Naive B cell (primary cell): ENCODE data around the gene CMKLR1. TPM values are rescaled to one million over a fixed set of nuclear protein-coding genes. Genes with fewer than 3 reads are reported as not detected.
A peak's percentile ranks its signal among the peaks of the same experiment; 100 is the strongest.

ENCODE experiments used
- ATAC-seq, 2 donors: fragments of 150-1000 bp; cut with Tn5 transposase; 2 replicates each; pipeline ENCODE4 v1.10.0; 2021; ENCODE audit warnings: low read depth in 2 of 2, mild to moderate bottlenecking in 2 of 2, moderate library complexity in 2 of 2
- DNase-seq: peaks from one replicate; pipeline ENCODE4 v3.0.0; 2022
- H3K27ac Mint-ChIP-seq, 6 donors: one replicate each; pipeline ENCODE4 v1.8.0; 2020 to 2022; ENCODE audit warnings: mild to moderate bottlenecking in 6 of 6, mixed read lengths in 6 of 6, moderate library complexity in 5 of 6, inconsistent platforms in 2 of 6
- H3K27me3 Mint-ChIP-seq, 3 donors: one replicate each; pipeline ENCODE4 v1.8.0; 2021 to 2022; ENCODE audit warnings: mixed read lengths in 3 of 3, mild to moderate bottlenecking in 1 of 3
- H3K36me3 Mint-ChIP-seq, 2 donors: one replicate each; pipeline ENCODE4 v1.8.0; 2020 to 2022; ENCODE audit warnings: mixed read lengths in 2 of 2, inconsistent platforms in 1 of 2, mild to moderate bottlenecking in 1 of 2
- H3K4me1 Mint-ChIP-seq, 3 donors: one replicate each; pipeline ENCODE4 v1.8.0; 2020 to 2022; ENCODE audit warnings: mixed read lengths in 3 of 3, inconsistent platforms in 1 of 3, mild to moderate bottlenecking in 1 of 3, moderate library complexity in 1 of 3
- H3K4me3 Mint-ChIP-seq, 8 donors: one replicate each; pipeline ENCODE4 v1.8.0; 2020 to 2022; ENCODE audit warnings: mild to moderate bottlenecking in 8 of 8, mixed read lengths in 8 of 8, moderate library complexity in 8 of 8, inconsistent platforms in 2 of 8
- H3K9me3 Mint-ChIP-seq, 7 donors: one replicate each; pipeline ENCODE4 v1.8.0; 2020 to 2022; ENCODE audit warnings: mixed read lengths in 7 of 7, mild to moderate bottlenecking in 5 of 7, inconsistent platforms in 2 of 7, moderate library complexity in 1 of 7
- polyA plus RNA-seq, 6 donors: library from polyadenylated mRNA; unstranded; fragments of 300-500 nt; fragmentation: Illumina TruSeq; gene quantifications; one replicate each; pipeline ENCODE4 v1.2.3, GENCODE V29; 2021; ENCODE audit warnings: low read depth in 6 of 6

The CMKLR1 gene
- polyA plus RNA-seq, 6 donors from 2014 or later: 0.09 TPM; not detected in 5

- Mint-ChIP-seq H3K27ac (no peak overlapping the region), H3K27me3 (peaks cover 0 to 17% (median 13%) of the 10 kb centered on the region in 3 donors), H3K36me3 (peaks cover 8 to 11% of the 10 kb centered on the region in 2 donors), H3K4me1 (no peaks in the 10 kb centered on the region), H3K9me3 (peaks cover 15 to 49% (median 30%) of the 10 kb centered on the region in 7 donors), H3K4me3 (no peak overlapping the region)
- DNase-seq: no peak
- no peak for ATAC-seq
Measured at GRCh38 chr12:108371801-108372344, 32.8 kb upstream of the CMKLR1 start.

DNA sequence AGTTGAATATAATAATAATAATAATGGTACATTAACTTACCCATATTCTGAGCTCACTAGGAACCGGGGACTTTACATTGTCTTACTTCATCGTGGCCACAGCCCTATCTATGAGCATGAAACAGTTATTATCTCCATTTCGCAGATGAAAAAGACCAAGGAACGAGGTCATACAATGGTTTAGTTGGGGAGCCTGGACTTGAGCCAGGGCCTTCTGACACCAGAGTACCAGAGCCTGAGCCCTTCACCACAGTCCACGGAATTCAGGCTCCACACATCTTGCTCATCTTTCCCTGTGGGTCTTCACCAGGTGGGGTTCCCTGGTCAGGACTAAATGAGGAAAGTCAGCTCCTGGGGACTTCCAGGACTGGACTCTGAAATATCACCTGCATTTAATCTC is 31.3 kb upstream of the CMKLR1 start:
- ATAC-seq (no peak), DNase-seq (no peak)
- H3K27ac Mint-ChIP-seq: no peak overlapping the region
- H3K27me3 Mint-ChIP-seq: peaks cover 0 to 20% (median 13%) of the 10 kb centered on the region in 3 donors
- H3K9me3 Mint-ChIP-seq: peaks cover 13 to 34% (median 23%) of the 10 kb centered on the region in 7 donors
- no peaks in the 10 kb centered on the region for H3K4me1 Mint-ChIP-seq
- H3K4me3 Mint-ChIP-seq: no peak overlapping the region
- H3K36me3 Mint-ChIP-seq: peaks cover 8 to 11% of the 10 kb centered on the region in 2 donors

DNA sequence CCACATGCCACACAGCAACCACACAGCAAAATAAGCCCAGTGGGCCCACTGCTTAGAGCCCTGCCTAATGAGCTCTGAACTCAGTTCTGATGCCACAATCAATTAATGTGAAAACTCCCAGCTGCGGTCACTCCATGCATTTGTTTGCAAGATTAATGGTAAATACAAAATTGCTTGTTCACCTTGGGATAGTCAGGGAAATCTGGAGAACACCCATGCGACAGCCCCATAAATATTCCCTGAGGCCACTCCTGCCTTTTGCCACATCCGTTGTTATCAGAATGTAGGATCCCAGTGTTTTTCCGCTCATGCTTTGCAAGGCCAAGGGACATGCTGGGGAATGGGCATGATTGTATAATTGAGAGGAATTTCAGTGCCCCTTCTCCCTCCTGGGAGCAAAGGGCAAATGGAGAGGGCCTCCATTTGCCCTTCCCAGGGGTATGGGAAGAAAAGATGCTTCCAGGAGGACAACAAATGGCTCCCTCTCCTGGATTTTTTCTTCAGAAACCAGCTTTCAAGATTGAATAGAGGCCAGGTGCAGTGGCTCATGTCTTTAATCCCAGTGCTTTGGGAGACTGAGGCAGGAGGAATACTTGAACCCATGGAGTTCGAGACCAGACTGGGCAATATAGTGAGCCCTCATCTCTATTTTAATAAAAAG is 30.8 kb upstream of the CMKLR1 start:
- H3K9me3 Mint-ChIP-seq: peaks cover 12 to 30% (median 21%) of the 10 kb centered on the region in 7 donors
- DNase-seq (no peak), ATAC-seq (no peak)
- no peak overlapping the region for H3K27ac Mint-ChIP-seq
- no peaks in the 10 kb centered on the region for H3K4me1 Mint-ChIP-seq
- peaks cover 0 to 20% (median 13%) of the 10 kb centered on the region in 3 donors for H3K27me3 Mint-ChIP-seq
- H3K36me3 Mint-ChIP-seq: peaks cover 8 to 11% of the 10 kb centered on the region in 2 donors
- no peak overlapping the region for H3K4me3 Mint-ChIP-seq

DNA sequence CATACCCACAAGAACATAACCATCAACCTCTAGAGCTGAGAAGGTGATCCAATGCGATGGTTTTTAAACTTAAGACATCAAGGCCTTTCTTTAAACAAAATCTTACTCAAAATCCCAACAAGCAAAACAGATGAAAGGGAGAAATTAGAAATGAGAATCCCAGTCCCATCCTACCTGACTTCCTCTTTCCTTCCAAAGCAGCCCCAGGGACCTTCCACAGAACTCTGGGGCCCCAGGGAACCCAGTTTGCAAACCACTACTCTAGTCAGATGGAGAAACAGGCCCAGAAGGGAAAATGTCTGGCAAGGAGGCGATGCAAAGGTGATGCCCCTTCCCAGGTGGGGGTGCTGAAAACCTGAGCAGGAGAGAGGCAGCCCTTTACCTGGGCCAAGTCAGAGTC is 29.0 kb upstream of the CMKLR1 start:
- Mint-ChIP-seq H3K27me3 (peaks cover 10 to 15% (median 13%) of the 10 kb centered on the region in 3 donors), H3K9me3 (peaks cover 6 to 17% (median 10%) of the 10 kb centered on the region in 7 donors), H3K4me1 (peaks cover 0 to 6% (median 0%) of the 10 kb centered on the region in 3 donors), H3K36me3 (peaks cover under 1 to 6% of the 10 kb centered on the region in 2 donors), H3K27ac (peak overlapping the region in 1 of 6 donors; percentile 30), H3K4me3 (no peak overlapping the region)
- ATAC-seq (no peak), DNase-seq (no peak)

- H3K9me3 Mint-ChIP-seq: peaks cover under 1 to 13% (median 3%) of the 10 kb centered on the region in 7 donors
- DNase-seq (no peak), ATAC-seq (no peak)
- peaks cover 0 to 6% (median 0%) of the 10 kb centered on the region in 3 donors for H3K4me1 Mint-ChIP-seq
- H3K36me3 Mint-ChIP-seq: peaks cover 0 to under 1% of the 10 kb centered on the region in 2 donors
- H3K27me3 Mint-ChIP-seq: peaks cover 8 to 15% (median 13%) of the 10 kb centered on the region in 3 donors
- peak overlapping the region in 1 of 6 donors; percentile 12 for H3K27ac Mint-ChIP-seq
- no peak overlapping the region for H3K4me3 Mint-ChIP-seq
Measured at GRCh38 chr12:108367436-108367835, 28.3 kb upstream of the CMKLR1 start.

GRCh38 chr12:108365324-108365723 is 26.2 kb upstream of the CMKLR1 start:
- peaks cover 0 to 8% (median 0%) of the 10 kb centered on the region in 7 donors for H3K9me3 Mint-ChIP-seq
- no peak overlapping the region for H3K4me3 Mint-ChIP-seq
- H3K4me1 Mint-ChIP-seq: peaks cover 0 to 6% (median 0%) of the 10 kb centered on the region in 3 donors
- DNase-seq (no peak), ATAC-seq (no peak)
- H3K36me3 Mint-ChIP-seq: no peaks in the 10 kb centered on the region
- H3K27ac Mint-ChIP-seq: no peak overlapping the region
- H3K27me3 Mint-ChIP-seq: peaks cover 10 to 17% (median 15%) of the 10 kb centered on the region in 3 donors

DNA sequence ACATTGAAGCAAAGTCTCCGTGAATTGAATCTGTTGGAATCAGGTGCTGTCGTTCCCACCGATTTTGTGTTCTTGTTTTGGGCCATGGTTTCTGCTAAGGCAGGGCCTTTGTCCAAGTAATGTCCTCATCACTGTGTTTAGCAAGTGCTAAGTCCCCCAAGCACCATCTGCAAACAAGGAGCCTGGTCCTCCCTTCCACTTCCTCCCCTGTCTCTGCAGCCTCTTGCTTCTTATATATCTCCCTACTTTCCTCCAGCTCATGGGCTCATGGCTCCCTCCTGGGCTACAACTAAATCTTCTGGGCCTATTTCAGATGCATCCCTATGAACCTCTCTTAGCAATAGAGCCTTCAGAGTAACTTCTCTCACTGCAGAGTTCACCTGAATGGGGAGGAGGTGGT is 25.8 kb upstream of the CMKLR1 start:
- peaks cover 10 to 18% (median 15%) of the 10 kb centered on the region in 3 donors for H3K27me3 Mint-ChIP-seq
- H3K4me1 Mint-ChIP-seq: peaks cover 0 to 6% (median 0%) of the 10 kb centered on the region in 3 donors
- H3K27ac Mint-ChIP-seq: no peak overlapping the region
- H3K36me3 Mint-ChIP-seq: no peaks in the 10 kb centered on the region
- H3K4me3 Mint-ChIP-seq: no peak overlapping the region
- ATAC-seq (no peak), DNase-seq (no peak)
- H3K9me3 Mint-ChIP-seq: peaks cover 0 to 8% (median 0%) of the 10 kb centered on the region in 7 donors

DNA sequence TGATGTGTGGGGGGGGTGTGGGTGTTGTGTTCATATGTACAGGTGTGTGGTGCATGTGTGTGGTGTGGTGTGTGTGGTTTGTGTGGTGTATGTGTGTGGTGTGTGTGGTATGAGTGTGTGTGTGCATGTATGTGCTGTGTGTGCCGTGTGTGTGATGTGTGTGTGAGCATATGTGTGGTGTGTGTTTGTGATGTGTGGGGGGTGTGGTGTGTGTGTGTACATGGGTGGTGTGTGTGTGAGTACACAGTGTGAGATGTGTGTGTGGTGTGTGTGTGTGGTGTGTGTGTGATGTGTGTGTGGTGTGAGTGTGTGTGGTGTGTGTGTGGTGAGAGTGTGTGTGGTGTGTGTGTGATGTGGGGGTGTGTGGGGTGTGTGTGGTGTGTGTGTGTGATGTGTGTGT is 24.5 kb upstream of the CMKLR1 start:
- no peaks in the 10 kb centered on the region for H3K36me3 Mint-ChIP-seq
- peaks cover 0 to 6% (median 0%) of the 10 kb centered on the region in 3 donors for H3K4me1 Mint-ChIP-seq
- no peak for DNase-seq
- peaks cover 0 to 8% (median 0%) of the 10 kb centered on the region in 7 donors for H3K9me3 Mint-ChIP-seq
- H3K4me3 Mint-ChIP-seq: no peak overlapping the region
- ATAC-seq: no peak
- H3K27ac Mint-ChIP-seq: peak overlapping the region in 1 of 6 donors; percentile 82
- peaks cover 12 to 18% (median 16%) of the 10 kb centered on the region in 3 donors for H3K27me3 Mint-ChIP-seq

GRCh38 chr12:108363165-108363564 is 24.1 kb upstream of the CMKLR1 start:
- no peak for DNase-seq
- no peak overlapping the region for H3K27ac Mint-ChIP-seq
- H3K36me3 Mint-ChIP-seq: no peaks in the 10 kb centered on the region
- H3K27me3 Mint-ChIP-seq: peaks cover 13 to 22% (median 13%) of the 10 kb centered on the region in 3 donors
- peaks cover 0 to 8% (median 0%) of the 10 kb centered on the region in 7 donors for H3K9me3 Mint-ChIP-seq
- ATAC-seq: no peak
- peaks cover 0 to 6% (median 0%) of the 10 kb centered on the region in 3 donors for H3K4me1 Mint-ChIP-seq
- no peak overlapping the region for H3K4me3 Mint-ChIP-seq

DNA sequence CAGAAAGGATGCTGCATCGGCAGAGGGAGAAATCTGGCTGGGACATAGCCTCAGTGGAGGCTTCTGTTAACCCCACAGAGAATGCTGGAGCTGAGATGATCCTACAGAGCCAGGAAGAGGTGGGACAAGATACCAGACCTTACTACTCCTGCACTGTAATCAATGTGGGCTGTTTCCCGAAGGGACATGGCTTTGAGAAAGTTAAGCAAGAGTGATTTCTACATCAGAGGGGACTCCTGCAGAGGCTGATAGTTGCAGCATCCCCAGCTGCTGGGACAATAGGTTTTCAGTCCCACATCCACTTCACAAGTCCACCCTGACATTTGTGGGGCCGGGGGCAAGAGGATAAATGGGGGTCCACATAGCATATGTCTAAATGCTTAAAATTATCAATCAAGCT is 22.5 kb upstream of the CMKLR1 start:
- ATAC-seq (no peak), DNase-seq (no peak)
- Mint-ChIP-seq H3K4me1 (peaks cover 0 to 6% (median 0%) of the 10 kb centered on the region in 3 donors), H3K27ac (no peak overlapping the region), H3K9me3 (peaks cover 0 to 8% (median 0%) of the 10 kb centered on the region in 7 donors), H3K36me3 (no peaks in the 10 kb centered on the region), H3K4me3 (no peak overlapping the region), H3K27me3 (peaks cover 23 to 28% (median 25%) of the 10 kb centered on the region in 3 donors)

GRCh38 chr12:108360487-108360886 is 21.4 kb upstream of the CMKLR1 start:
- Mint-ChIP-seq H3K4me1 (peaks cover 0 to 6% (median 0%) of the 10 kb centered on the region in 3 donors), H3K4me3 (no peak overlapping the region), H3K36me3 (no peaks in the 10 kb centered on the region), H3K9me3 (peaks cover 0 to 8% (median 1%) of the 10 kb centered on the region in 7 donors), H3K27ac (no peak overlapping the region), H3K27me3 (peaks cover 20 to 29% (median 28%) of the 10 kb centered on the region in 3 donors)
- DNase-seq (no peak), ATAC-seq (no peak)

DNA sequence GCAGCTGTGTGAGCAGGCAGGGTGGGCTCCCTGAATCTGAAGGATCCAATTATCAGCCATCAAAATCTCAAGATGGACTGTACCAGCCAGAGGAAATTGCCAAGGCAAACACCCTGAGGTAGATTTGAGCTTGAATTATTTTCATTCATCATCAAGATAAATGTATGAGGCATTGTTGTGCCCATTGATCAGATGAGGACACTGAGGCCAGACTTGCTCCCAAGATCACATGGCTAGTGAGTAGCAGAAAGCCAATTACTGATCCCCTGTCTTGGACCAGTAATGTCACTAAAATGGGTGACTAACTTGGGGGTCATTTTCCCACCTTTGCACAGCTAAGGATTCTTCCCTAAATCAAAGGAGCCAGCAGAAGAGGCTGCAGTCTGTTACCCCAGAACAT is 20.9 kb upstream of the CMKLR1 start:
- Mint-ChIP-seq H3K9me3 (peaks cover 0 to 8% (median 2%) of the 10 kb centered on the region in 7 donors), H3K4me3 (no peak overlapping the region), H3K27me3 (peaks cover 20 to 31% (median 28%) of the 10 kb centered on the region in 3 donors), H3K27ac (no peak overlapping the region), H3K4me1 (peaks cover 0 to 6% (median 0%) of the 10 kb centered on the region in 3 donors), H3K36me3 (no peaks in the 10 kb centered on the region)
- DNase-seq (no peak), ATAC-seq (no peak)

GRCh38 chr12:108358580-108358965 is 19.5 kb upstream of the CMKLR1 start:
- ATAC-seq: no peak
- Mint-ChIP-seq H3K4me1 (peaks cover 0 to 4% (median 0%) of the 10 kb centered on the region in 3 donors), H3K4me3 (no peak overlapping the region)

More at GRCh38 chr12:108358580-108358965, 19.5 kb upstream of the CMKLR1 start:
- no peaks in the 10 kb centered on the region for H3K36me3 Mint-ChIP-seq
- peak overlapping the region in 1 of 6 donors; percentile 47 for H3K27ac Mint-ChIP-seq
- peaks cover 0 to 5% (median 2%) of the 10 kb centered on the region in 7 donors for H3K9me3 Mint-ChIP-seq
- no peak for DNase-seq
- peaks cover 23 to 37% (median 25%) of the 10 kb centered on the region in 3 donors for H3K27me3 Mint-ChIP-seq
